ENCODE results near the gene RBMS1. TPM values are rescaled to one million over a fixed set of nuclear protein-coding genes. Genes with fewer than 3 reads are reported as not detected.
"Not testable (repeated sequence)": the region's sequence is repeated elsewhere in the genome, so short reads cannot be mapped to it uniquely, and the experiment has no call there.

Gene RBMS1
- total and polyA plus RNA-seq, 2 of the 4 experiments (the other 2 are of a cell fraction): 43.5 to 64.9 TPM

DNA sequence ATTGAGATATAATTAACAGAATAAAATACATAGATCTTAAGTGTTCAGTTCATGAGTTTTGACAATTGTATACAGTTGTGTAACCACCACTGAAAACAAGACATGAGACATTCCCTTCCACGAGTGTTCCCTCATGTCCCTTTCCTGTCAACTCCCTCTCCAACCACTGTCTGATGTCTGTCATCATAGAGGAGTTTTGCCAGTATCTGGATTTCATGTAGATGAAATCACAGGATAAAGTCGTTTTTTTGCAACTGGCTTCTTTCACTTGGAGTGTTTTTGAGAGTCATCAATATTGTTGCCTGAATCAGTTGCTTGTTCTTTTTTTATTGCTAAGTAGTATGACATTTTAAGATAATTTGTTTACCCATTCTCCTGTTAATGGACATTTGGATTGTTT, 52.7 kb downstream of the RBMS1 start:
- Histone ChIP-seq H3K27ac (ENCODE audit: insufficient read depth, low read length) (no peak overlapping the region), H2AK5ac (ENCODE audit: low read depth, low read length) (no peak overlapping the region), H3K9me3 (ENCODE audit: control insufficient read depth, insufficient read depth, low read length) (no peaks in the 10 kb centered on the region; the same call in 1 of the 2 replicates), H2BK15ac (ENCODE audit: low read depth, low read length) (no peak overlapping the region), H3K18ac (ENCODE audit: low read depth, low read length) (no peak overlapping the region; the same call in 1 of the 2 replicates), H3K4me3 (ENCODE audit: insufficient read depth, low read depth, low read length) (no peak overlapping the region), H2BK20ac (ENCODE audit: low read depth, low read length) (no peak overlapping the region), H3K14ac (replicated peaks; ENCODE audit: low read depth, low read length) (0 out of 2 replicates have a peak overlapping the region, but pooled peaks have one; percentile 58), H2AFZ (replicated peaks; ENCODE audit: low read length, poor library complexity) (no peak overlapping the region), H3K9ac (ENCODE audit: low read depth, low read length) (no peak overlapping the region), H4K91ac (ENCODE audit: insufficient read depth, low read depth, low read length) (no peak overlapping the region), H4K5ac (ENCODE audit: low read depth, low read length) (no peak overlapping the region), H3K23ac (ENCODE audit: low read depth, low read length) (peak overlapping the region; percentile 32; the same call in 1 of the 2 replicates), H4K20me1 (ENCODE audit: insufficient read depth, low read length) (peaks cover 18% of the 10 kb centered on the region; the same call in 1 of the 2 replicates), H3K4me2 (ENCODE audit: low read depth, low read length) (no peak overlapping the region), H3K9me1 (ENCODE audit: insufficient read depth, low read length) (peaks cover 2% of the 10 kb centered on the region; the same call in 1 of the 2 replicates), H3K79me1 (ENCODE audit: low read depth in 1 of 2, low read length in 2 of 2) (peaks cover 32 to 55% of the 10 kb centered on the region in 2 experiments), H4K8ac (ENCODE audit: low read depth in 2 of 2, low read length in 2 of 2) (no peak overlapping the region), H3K56ac (ENCODE audit: extremely low read depth, insufficient read depth, low read length) (no peak overlapping the region), H3K36me3 (ENCODE audit: control insufficient read depth, insufficient read depth, low read length) (peaks cover 3% of the 10 kb centered on the region), H2AK9ac (replicated peaks; ENCODE audit: low read depth, low read length, poor library complexity) (no peak overlapping the region), H2BK120ac (ENCODE audit: low read depth, low read length) (no peak overlapping the region), H3K27me3 (ENCODE audit: control insufficient read depth, insufficient read depth, low read length) (no peaks in the 10 kb centered on the region), H2BK5ac (ENCODE audit: low read depth, low read length, poor library complexity, severe bottlenecking) (no peak overlapping the region), H3K4ac (ENCODE audit: low read depth, low read length) (0 out of 2 replicates have a peak overlapping the region, but pooled peaks have one; percentile 23), H3K4me1 (ENCODE audit: control insufficient read depth, insufficient read depth, low read length) (no peaks in the 10 kb centered on the region; the same call in none of the 2 replicates)
- ChIA-PET POLR2A (ENCODE audit: unreplicated experiment) (no interaction called here), CTCF (no interaction called here)
- in situ Hi-C loops (cut with MboI; ENCODE audit: low sequenced_read_pairs) (no loop called here), dilution Hi-C loops (cut with HindIII; ENCODE audit: low sequenced_read_pairs, unreplicated experiment) (no loop called here), intact Hi-C loops (cut with micrococcal nuclease) (no loop called here)
- no CpG with 5 or more reads among the region's 2 CpGs for WGBS, 2 experiments (ENCODE audit: extremely low coverage in 2 of 2, insufficient read length in 1 of 2)
- no TSS peak for BruUV-seq (replicated peaks)
- DNase-seq (no peak), ATAC-seq (ENCODE audit: low read depth) (no peak)
- TF ChIP-seq MAZ (IDR thresholded peaks at IDR 0.05; ENCODE audit: borderline replicate concordance, low read depth, low read length) (no peak), CHD1 (IDR thresholded peaks at IDR 0.05; ENCODE audit: low read depth, low read length) (no peak), SMC3 (IDR thresholded peaks at IDR 0.05; ENCODE audit: low read depth, low read length) (no peak), BHLHE40 (IDR thresholded peaks at IDR 0.05; ENCODE audit: low read depth, low read length) (no peak)

DNA sequence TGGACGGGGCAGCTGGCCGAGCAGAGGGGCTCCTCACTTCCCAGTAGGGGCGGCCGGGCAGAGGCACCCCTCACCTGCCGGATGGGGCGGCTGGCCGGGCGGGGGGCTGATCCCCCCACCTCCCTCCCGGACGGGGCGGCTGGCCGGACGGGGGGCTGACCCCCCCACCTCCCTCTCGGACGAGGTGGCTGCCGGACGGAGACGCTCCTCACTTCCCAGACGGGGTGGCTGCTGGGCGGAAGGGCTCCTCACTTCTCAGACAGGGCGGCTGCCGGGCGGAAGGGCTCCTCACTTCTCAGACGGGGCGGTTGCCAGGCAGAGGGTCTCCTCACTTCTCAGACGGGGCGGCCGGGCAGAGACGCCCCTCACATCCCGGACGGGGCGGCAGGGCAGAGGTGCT, 54.6 kb downstream of the RBMS1 start:
- H3K9me1 ChIP-seq (ENCODE audit: insufficient read depth, low read length); ATAC-seq (ENCODE audit: low read depth); intact Hi-C loops (cut with micrococcal nuclease); DNase-seq; H2AK5ac ChIP-seq (ENCODE audit: low read depth, low read length); POLR2A ChIA-PET (ENCODE audit: unreplicated experiment); H4K5ac ChIP-seq (ENCODE audit: low read depth, low read length); H3K56ac ChIP-seq (ENCODE audit: extremely low read depth, insufficient read depth, low read length); H3K9me3 ChIP-seq (ENCODE audit: control insufficient read depth, insufficient read depth, low read length); H2BK120ac ChIP-seq (ENCODE audit: low read depth, low read length); H2BK5ac ChIP-seq (ENCODE audit: low read depth, low read length, poor library complexity, severe bottlenecking); H3K4me2 ChIP-seq (ENCODE audit: low read depth, low read length); H2BK15ac ChIP-seq (ENCODE audit: low read depth, low read length); H3K9ac ChIP-seq (ENCODE audit: low read depth, low read length); H3K4ac ChIP-seq (ENCODE audit: low read depth, low read length); H3K4me1 ChIP-seq (ENCODE audit: control insufficient read depth, insufficient read depth, low read length); H2BK20ac ChIP-seq (ENCODE audit: low read depth, low read length); H4K91ac ChIP-seq (ENCODE audit: insufficient read depth, low read depth, low read length); H3K27ac ChIP-seq (ENCODE audit: insufficient read depth, low read length); H2AFZ ChIP-seq (replicated peaks; ENCODE audit: low read length, poor library complexity); H2AK9ac ChIP-seq (replicated peaks; ENCODE audit: low read depth, low read length, poor library complexity); H3K4me3 ChIP-seq (ENCODE audit: insufficient read depth, low read depth, low read length); H3K36me3 ChIP-seq (ENCODE audit: control insufficient read depth, insufficient read depth, low read length); dilution Hi-C loops (cut with HindIII; ENCODE audit: low sequenced_read_pairs, unreplicated experiment); in situ Hi-C loops (cut with MboI; ENCODE audit: low sequenced_read_pairs); BruUV-seq (replicated peaks); H3K14ac ChIP-seq (replicated peaks; ENCODE audit: low read depth, low read length); H3K18ac ChIP-seq (ENCODE audit: low read depth, low read length); H4K8ac ChIP-seq (ENCODE audit: low read depth in 2 of 2, low read length in 2 of 2); H3K27me3 ChIP-seq (ENCODE audit: control insufficient read depth, insufficient read depth, low read length); H3K23ac ChIP-seq (ENCODE audit: low read depth, low read length); CTCF ChIA-PET: not testable (repeated sequence)
- peaks cover 13% of the 10 kb centered on the region; the same call in 1 of the 2 replicates for H4K20me1 ChIP-seq (ENCODE audit: insufficient read depth, low read length)
- WGBS, 2 experiments (ENCODE audit: extremely low coverage in 2 of 2, insufficient read length in 1 of 2): no CpG with 5 or more reads among the region's 32 CpGs
- H3K79me1 ChIP-seq (ENCODE audit: low read depth in 1 of 2, low read length in 2 of 2): peaks cover 29 to 53% of the 10 kb centered on the region in 2 experiments

All from IMR-90 (cell line).